ENCODE results near the gene CBLN1. TPM values are rescaled to one million over a fixed set of nuclear protein-coding genes. Genes with fewer than 3 reads are reported as not detected.

CBLN1 gene
- under 1 TPM in 1 of 4 donors, not detected in 3; 0.60 TPM for total RNA-seq

GRCh38 chr16:49281480-49281842, at the start of gene CBLN1:
Gene CBLN1 (minus strand): TSS chr16:49281838. CDS start chr16:49281465, 373 bp downstream.
- Histone ChIP-seq H3K4me1 (peaks cover 0 to 61% (median 4%) of the 10 kb centered on the region in 4 donors), H3K27ac (no peak within 1 kb of the TSS), H3K27me3 (peaks cover 0 to 75% of the 10 kb centered on the region in 2 donors), H3K9me3 (no peaks in the 10 kb centered on the region), H3K4me3 (peak within 1 kb of the TSS in 3 of 4 donors; percentile 13 to 53 (median 34)), H3K36me3 (no peaks in the 10 kb centered on the region)
- WGBS, 2 donors: 0 to 9% methylated on average over 9 to 10 of the region's 45 CpGs
- TF ChIP-seq POLR2A (IDR thresholded peaks at IDR 0.05): no peak
- no peak for TF ChIP-seq CTCF (IDR thresholded peaks at IDR 0.05)
- TF ChIP-seq EP300 (IDR thresholded peaks at IDR 0.05): no peak
- no peak for DNase-seq (ENCODE audit: low spot score in 2 of 2)

- DNase-seq (ENCODE audit: low spot score in 2 of 2): no peak
- no peaks in the 10 kb centered on the region for H3K9me3 ChIP-seq
- no peak overlapping the region for H3K4me3 ChIP-seq
- H3K27me3 ChIP-seq: no peaks in the 10 kb centered on the region
- no peak for TF ChIP-seq EP300 (IDR thresholded peaks at IDR 0.05)
- no peak for TF ChIP-seq CTCF (IDR thresholded peaks at IDR 0.05)
- no peak for TF ChIP-seq POLR2A (IDR thresholded peaks at IDR 0.05)
- no peaks in the 10 kb centered on the region for H3K36me3 ChIP-seq
- no peak overlapping the region for H3K27ac ChIP-seq
- H3K4me1 ChIP-seq: no peaks in the 10 kb centered on the region
- WGBS, 2 donors: 77 to 87% methylated on average over 9 of the region's 9 CpGs
Observed at GRCh38 chr16:49330562-49331201, 49.0 kb upstream of the CBLN1 start.

- H3K4me3 ChIP-seq: no peak overlapping the region
- H3K27me3 ChIP-seq: no peaks in the 10 kb centered on the region
- no peaks in the 10 kb centered on the region for H3K9me3 ChIP-seq
- TF ChIP-seq CTCF (IDR thresholded peaks at IDR 0.05): no peak
- TF ChIP-seq POLR2A (IDR thresholded peaks at IDR 0.05): no peak
- no peak for TF ChIP-seq EP300 (IDR thresholded peaks at IDR 0.05)
- WGBS, 2 donors: 76 to 78% methylated on average over 4 of the region's 4 CpGs
- no peak overlapping the region for H3K27ac ChIP-seq
- no peaks in the 10 kb centered on the region for H3K4me1 ChIP-seq
- DNase-seq (ENCODE audit: low spot score in 2 of 2): no peak
- H3K36me3 ChIP-seq: no peaks in the 10 kb centered on the region
Observed at GRCh38 chr16:49328325-49328724, 46.7 kb upstream of the CBLN1 start.

GRCh38 chr16:49327466-49327865, 45.8 kb upstream of the CBLN1 start:
- Histone ChIP-seq H3K4me1 (no peaks in the 10 kb centered on the region), H3K36me3 (no peaks in the 10 kb centered on the region), H3K4me3 (no peak overlapping the region), H3K9me3 (no peaks in the 10 kb centered on the region), H3K27me3 (no peaks in the 10 kb centered on the region), H3K27ac (no peak overlapping the region)
- WGBS, 2 donors: 73 to 82% methylated on average over 4 of the region's 4 CpGs
- DNase-seq (ENCODE audit: low spot score in 2 of 2): no peak
- TF ChIP-seq CTCF (IDR thresholded peaks at IDR 0.05) (no peak), POLR2A (IDR thresholded peaks at IDR 0.05) (no peak), EP300 (IDR thresholded peaks at IDR 0.05) (no peak)

GRCh38 chr16:49324703-49325102, 43.1 kb upstream of the CBLN1 start:
- no peaks in the 10 kb centered on the region for H3K36me3 ChIP-seq
- H3K4me3 ChIP-seq: no peak overlapping the region
- no peaks in the 10 kb centered on the region for H3K4me1 ChIP-seq
- DNase-seq (ENCODE audit: low spot score in 2 of 2): no peak
- H3K27ac ChIP-seq: no peak overlapping the region
- H3K9me3 ChIP-seq: peaks cover 0 to 8% (median 0%) of the 10 kb centered on the region in 4 donors
- TF ChIP-seq EP300 (IDR thresholded peaks at IDR 0.05) (no peak), CTCF (IDR thresholded peaks at IDR 0.05) (no peak), POLR2A (IDR thresholded peaks at IDR 0.05) (no peak)
- H3K27me3 ChIP-seq: no peaks in the 10 kb centered on the region
- WGBS, 2 donors: 80 to 81% methylated on average over 9 of the region's 9 CpGs
